Coronary artery (tissue), 2 donors: ENCODE results near the gene FAM47E.

Source experiments
- DNase-seq: peaks from one replicate; pipeline ENCODE4 v3.0.0-alpha.2; 2017; ENCODE audit warnings: low spot score
- H3K27ac ChIP-seq, 2 donors: fragments of 200-600 bp; sonication (generic); one replicate each; pipeline ENCODE4 v1.5.1; 2016 to 2019
- H3K4me3 ChIP-seq: fragments of 200-600 bp; sonication (generic); 2 replicates; pipeline ENCODE4 v1.5.1; 2016; ENCODE audit warnings: mild to moderate bottlenecking, moderate library complexity
- CTCF ChIP-seq: fragments of 200-600 bp; sonication (generic); IDR thresholded peaks from one replicate; pipeline ENCODE4 v1.5.1; 2019; ENCODE audit warnings: antibody characterized with exemption

The FAM47E gene

GRCh38 chr4:76214177-76214675 is 37.3 kb upstream of the FAM47E start:
- DNase-seq: no peak
- Histone ChIP-seq H3K27ac (peak overlapping the region; percentile 99), H3K4me3 (peak overlapping the region; percentile 96)
- TF ChIP-seq CTCF: no peak

GRCh38 chr4:76215077-76215476 is 36.4 kb upstream of the FAM47E start:
- TF ChIP-seq CTCF: no peak
- DNase-seq: no peak
- H3K27ac ChIP-seq: peak overlapping the region in 1 of 2 donors; percentile 99
- no peak overlapping the region for H3K4me3 ChIP-seq

- peak overlapping the region in 1 of 2 donors; percentile 7 for H3K27ac ChIP-seq
- no peak for TF ChIP-seq CTCF
- DNase-seq: no peak
- no peak overlapping the region for H3K4me3 ChIP-seq
Observed at GRCh38 chr4:76216524-76216923, 35.0 kb upstream of the FAM47E start.

- no peak for TF ChIP-seq CTCF
- H3K27ac ChIP-seq: peak overlapping the region in 1 of 2 donors; percentile 7
- no peak overlapping the region for H3K4me3 ChIP-seq
- no peak for DNase-seq
Observed at GRCh38 chr4:76216975-76217814, 34.3 kb upstream of the FAM47E start.

- DNase-seq: no peak
- TF ChIP-seq CTCF: no peak
- Histone ChIP-seq H3K4me3 (no peak overlapping the region), H3K27ac (peak overlapping the region in 1 of 2 donors; percentile 40)
Observed at GRCh38 chr4:76219299-76220055, 32.0 kb upstream of the FAM47E start.

GRCh38 chr4:76224171-76224570 is 27.4 kb upstream of the FAM47E start:
- no peak for DNase-seq
- H3K4me3 ChIP-seq: no peak overlapping the region
- no peak overlapping the region for H3K27ac ChIP-seq
- no peak for TF ChIP-seq CTCF
